OCI-LY1 (cell line): ENCODE results near the gene NDUFB3.
"Not testable (repeated sequence)": the region's sequence is repeated elsewhere in the genome, so short reads cannot be mapped to it uniquely, and the experiment has no call there.

Experiments
- CTCF ChIP-seq: fragments of 200-600 bp; sonication (generic), shearing (Covaris generic); IDR thresholded peaks from 2 replicates; pipeline ENCODE4 v1.5.1; 2017; ENCODE audit warnings: mild to moderate bottlenecking, antibody characterized with exemption, low read length, moderate library complexity, mixed read lengths
- EZH2 ChIP-seq: fragments of 200-600 bp; sonication (generic), shearing (Covaris generic); IDR thresholded peaks from 2 replicates; pipeline ENCODE4 v1.8.0; 2017; ENCODE audit warnings: borderline replicate concordance, mixed run types, mild to moderate bottlenecking, antibody characterized with exemption, low read length, moderate library complexity, mixed read lengths

GRCh38 chr2:201043050-201043449, 28.8 kb upstream of the NDUFB3 start:
- not testable (repeated sequence) for TF ChIP-seq CTCF, EZH2
